Activated CD8-positive, alpha-beta T cell treated with anti-CD3 and anti-CD28 coated beads for 36 hours (primary cell): ENCODE measurements around the gene RACK1. TPM values are rescaled to one million over a fixed set of nuclear protein-coding genes. Genes with fewer than 3 reads are reported as not detected.
A peak's percentile ranks its signal among the peaks of the same experiment; 100 is the strongest.

Experiments used
- ATAC-seq: fragments of 200-7000 bp; cut with Tn5 transposase; one replicate; pipeline ENCODE4 v1.10.0; 2021; ENCODE audit warnings: mild to moderate bottlenecking, moderate library complexity
- CTCF ChIA-PET: fragments of 350-600 bp; sonication (Branson Sonifier 250); formaldehyde crosslinking; loops from one replicate; lab custom pipeline; 2021; ENCODE audit warnings: antibody characterized with exemption; lab: Charles Lee
- POLR2A ChIA-PET: fragments of 350-600 bp; sonication (Branson Sonifier 250); formaldehyde crosslinking; loops from one replicate; lab custom pipeline; 2021; ENCODE audit warnings: antibody characterized with exemption; lab: Charles Lee
- DNase-seq: peaks from one replicate; pipeline ENCODE4 v3.0.0-alpha.2; 2020
- H3K27ac Mint-ChIP-seq: one replicate; pipeline ENCODE4 v1.8.0; 2021; ENCODE audit warnings: mild to moderate bottlenecking, mixed read lengths
- H3K27me3 Mint-ChIP-seq: one replicate; pipeline ENCODE4 v1.8.0; 2021; ENCODE audit warnings: mixed read lengths
- H3K36me3 Mint-ChIP-seq: one replicate; pipeline ENCODE4 v1.8.0; 2021; ENCODE audit warnings: low read depth, mixed read lengths
- H3K4me1 Mint-ChIP-seq: one replicate; pipeline ENCODE4 v1.8.0; 2021; ENCODE audit warnings: low read depth, mixed read lengths
- H3K4me3 Mint-ChIP-seq: one replicate; pipeline ENCODE4 v1.8.0; 2021; ENCODE audit warnings: mild to moderate bottlenecking, moderate library complexity, mixed read lengths
- H3K9me3 Mint-ChIP-seq: one replicate; pipeline ENCODE4 v1.8.0; 2021; ENCODE audit warnings: mixed read lengths
- intact Hi-C: fragments of 100-400 bp; cut with micrococcal nuclease; formaldehyde crosslinking; loops from one replicate; pipeline ENCODE4 v1.10.0; 2022
- total RNA-seq, 2 experiments: library from RNA; stranded (reverse); gene quantifications; one replicate each; pipeline ENCODE4 v1.2.3, GENCODE V29; 2021
- TF ChIP-seq, protein P1 (sequence below): fragments of 200-600 bp; IDR thresholded peaks from one replicate; pipeline ENCODE4 v1.8.0; 2022; ENCODE audit warnings: antibody characterized with exemption, mild to moderate bottlenecking

RACK1 gene
- total RNA-seq, 2 experiments from 2014 or later, result 2,759 to 2,801 TPM

DNA sequence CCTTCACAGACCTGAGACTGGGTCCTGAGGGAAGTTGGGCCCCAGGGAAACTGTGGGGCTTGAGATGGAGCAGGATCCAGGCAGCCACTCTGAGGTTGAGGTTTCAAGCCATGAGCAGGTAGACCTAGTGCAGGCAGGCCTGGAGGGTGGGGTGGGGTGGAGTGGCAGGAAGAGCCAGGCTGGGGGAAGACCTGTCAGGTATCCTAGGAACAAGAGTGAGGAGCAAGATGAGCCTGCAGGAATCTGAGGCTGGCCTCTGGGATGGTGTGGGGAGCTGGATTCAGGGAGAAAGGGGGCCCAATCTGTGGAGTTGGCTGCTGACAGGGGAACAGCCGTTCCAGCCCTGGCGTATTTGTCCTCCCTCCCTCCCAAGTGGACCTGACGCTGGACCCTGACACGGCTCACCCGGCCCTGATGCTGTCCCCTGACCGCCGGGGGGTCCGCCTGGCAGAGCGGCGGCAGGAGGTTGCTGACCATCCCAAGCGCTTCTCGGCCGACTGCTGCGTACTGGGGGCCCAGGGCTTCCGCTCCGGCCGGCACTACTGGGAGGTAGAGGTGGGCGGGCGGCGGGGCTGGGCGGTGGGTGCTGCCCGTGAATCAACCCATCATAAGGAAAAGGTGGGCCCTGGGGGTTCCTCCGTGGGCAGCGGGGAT lies 9.8 kb downstream of the RACK1 start:
- Mint-ChIP-seq H3K27me3 (no peaks in the 10 kb centered on the region), H3K27ac (peak overlapping the region; percentile 31), H3K36me3 (peaks cover 62% of the 10 kb centered on the region), H3K4me1 (peaks cover 33% of the 10 kb centered on the region), H3K4me3 (no peak overlapping the region), H3K9me3 (no peaks in the 10 kb centered on the region)
- ATAC-seq (no peak), DNase-seq (no peak)
- intact Hi-C loops, result no loop called here
- TF ChIP-seq, protein P1, sequence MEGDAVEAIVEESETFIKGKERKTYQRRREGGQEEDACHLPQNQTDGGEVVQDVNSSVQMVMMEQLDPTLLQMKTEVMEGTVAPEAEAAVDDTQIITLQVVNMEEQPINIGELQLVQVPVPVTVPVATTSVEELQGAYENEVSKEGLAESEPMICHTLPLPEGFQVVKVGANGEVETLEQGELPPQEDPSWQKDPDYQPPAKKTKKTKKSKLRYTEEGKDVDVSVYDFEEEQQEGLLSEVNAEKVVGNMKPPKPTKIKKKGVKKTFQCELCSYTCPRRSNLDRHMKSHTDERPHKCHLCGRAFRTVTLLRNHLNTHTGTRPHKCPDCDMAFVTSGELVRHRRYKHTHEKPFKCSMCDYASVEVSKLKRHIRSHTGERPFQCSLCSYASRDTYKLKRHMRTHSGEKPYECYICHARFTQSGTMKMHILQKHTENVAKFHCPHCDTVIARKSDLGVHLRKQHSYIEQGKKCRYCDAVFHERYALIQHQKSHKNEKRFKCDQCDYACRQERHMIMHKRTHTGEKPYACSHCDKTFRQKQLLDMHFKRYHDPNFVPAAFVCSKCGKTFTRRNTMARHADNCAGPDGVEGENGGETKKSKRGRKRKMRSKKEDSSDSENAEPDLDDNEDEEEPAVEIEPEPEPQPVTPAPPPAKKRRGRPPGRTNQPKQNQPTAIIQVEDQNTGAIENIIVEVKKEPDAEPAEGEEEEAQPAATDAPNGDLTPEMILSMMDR, result no peak
- CTCF ChIA-PET, result no interaction called here
- POLR2A ChIA-PET, result interaction anchor here (0.8 to 35.9 kb wide), 5 partner anchors 1 to 43 kb away, joined by 3 to 746 read pairs (median 14); partner anchors contain the start of genes RACK1, TRIM41 and TRIM52

DNA sequence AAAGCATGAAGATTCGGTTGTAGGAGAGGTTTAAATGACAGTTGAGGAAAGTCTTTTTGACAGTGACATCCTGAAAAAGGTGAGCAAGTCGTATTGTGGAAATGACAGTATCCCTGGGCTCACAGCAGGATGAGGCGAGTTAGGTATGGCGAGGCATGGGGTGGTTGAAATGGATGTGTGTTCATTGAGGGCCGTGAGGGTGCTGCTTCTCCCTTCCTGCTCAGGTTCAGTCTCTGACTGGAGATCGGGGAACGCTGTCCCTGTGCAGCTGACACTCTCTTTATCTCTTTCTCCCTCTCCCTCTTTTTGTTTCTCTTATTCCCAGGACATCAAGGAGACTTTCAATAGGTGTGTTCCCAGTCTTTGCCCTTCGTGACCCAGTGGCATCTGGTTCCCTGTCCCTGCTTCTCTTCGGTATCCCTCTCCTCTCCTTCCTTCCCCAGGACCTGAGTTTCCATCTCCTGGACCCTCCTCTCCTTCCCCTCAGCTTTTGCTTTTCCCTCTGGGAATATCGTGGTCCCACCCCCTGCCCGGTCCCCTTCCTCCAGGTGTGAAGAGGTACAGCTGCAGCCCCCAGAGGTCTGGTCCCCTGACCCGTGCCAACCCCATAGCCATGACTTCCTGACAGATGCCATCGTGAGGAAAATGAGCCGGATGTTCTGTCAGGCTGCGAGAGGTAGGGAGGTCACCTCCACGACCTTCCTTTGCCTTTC lies 10.5 kb downstream of the RACK1 start:
- Mint-ChIP-seq H3K36me3 (peaks cover 55% of the 10 kb centered on the region), H3K9me3 (no peaks in the 10 kb centered on the region), H3K27ac (peak overlapping the region; percentile 31), H3K4me1 (peaks cover 28% of the 10 kb centered on the region), H3K27me3 (no peaks in the 10 kb centered on the region), H3K4me3 (no peak overlapping the region)
- DNase-seq (no peak), ATAC-seq (no peak)
- ChIA-PET POLR2A (interaction anchor here (2.6 to 35.9 kb wide), 3 partner anchors 0 to 25 kb away, joined by 14 to 746 read pairs (median 746); partner anchors contain the start of genes RACK1, TRIM41 and TRIM52), CTCF (no interaction called here)
- intact Hi-C loops, result no loop called here
- TF ChIP-seq, protein P1, result no peak

DNA sequence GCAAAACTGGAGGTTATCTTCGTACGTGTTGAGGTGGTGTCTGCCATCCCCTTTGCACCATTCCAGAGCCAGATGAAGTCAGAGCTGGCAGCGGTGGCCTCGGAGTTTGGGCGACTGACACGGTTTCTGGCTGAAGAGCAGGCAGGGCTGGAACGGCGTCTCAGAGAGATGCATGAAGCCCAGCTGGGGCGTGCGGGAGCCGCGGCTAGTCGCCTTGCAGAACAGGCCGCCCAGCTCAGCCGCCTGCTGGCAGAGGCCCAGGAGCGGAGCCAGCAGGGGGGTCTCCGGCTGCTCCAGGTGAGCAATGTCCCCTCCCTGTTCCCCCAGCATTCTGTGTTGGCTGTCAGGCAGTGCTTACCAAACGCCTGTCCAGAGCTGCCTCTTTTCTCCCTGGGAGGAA lies 11.1 kb downstream of the RACK1 start:
- CTCF ChIA-PET, result no interaction called here
- TF ChIP-seq, protein P1, result no peak
- intact Hi-C loops, result no loop called here

DNA sequence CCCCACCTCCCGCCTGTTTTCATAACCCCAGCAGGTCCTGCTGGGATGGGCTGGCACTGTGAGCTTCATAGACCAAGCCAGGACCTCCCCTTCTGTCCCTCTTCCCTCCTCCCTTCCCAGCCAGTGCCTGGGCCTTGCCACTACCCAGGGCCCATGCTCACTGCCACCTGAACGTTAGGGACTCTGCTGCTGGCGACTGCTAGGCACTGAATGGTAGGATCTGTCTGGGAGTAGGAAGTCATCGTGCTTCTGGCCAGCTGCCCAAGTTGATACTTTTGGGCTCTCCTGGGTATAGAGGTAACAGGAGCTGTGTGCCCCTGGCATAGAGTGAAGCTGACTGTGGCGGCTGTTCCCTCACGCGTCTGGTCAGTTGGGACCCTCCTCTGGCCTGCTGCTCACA lies 12.3 kb downstream of the RACK1 start:
- intact Hi-C loops, result no loop called here
- H3K36me3 Mint-ChIP-seq, result peaks cover 39% of the 10 kb centered on the region
- DNase-seq (no peak), ATAC-seq (no peak)
- ChIA-PET POLR2A (interaction anchor here (23.2 to 35.9 kb wide), 2 partner anchors 2 to 18 kb away, joined by 746 read pairs; partner anchors contain the start of genes RACK1, TRIM41 and TRIM52), CTCF (no interaction called here)
- TF ChIP-seq, protein P1, result no peak
- peaks cover 16% of the 10 kb centered on the region for H3K4me1 Mint-ChIP-seq
- H3K27me3 Mint-ChIP-seq, result no peaks in the 10 kb centered on the region
- H3K27ac Mint-ChIP-seq, result peak overlapping the region; percentile 57
- no peaks in the 10 kb centered on the region for H3K9me3 Mint-ChIP-seq
- no peak overlapping the region for H3K4me3 Mint-ChIP-seq

More for the DNA sequence above, 11.1 kb downstream of the RACK1 start:
- DNase-seq (no peak), ATAC-seq (no peak)
- no peaks in the 10 kb centered on the region for H3K9me3 Mint-ChIP-seq
- H3K4me3 Mint-ChIP-seq, result no peak overlapping the region
- POLR2A ChIA-PET, result interaction anchor here (23.2 to 35.9 kb wide), 2 partner anchors 0 to 16 kb away, joined by 746 read pairs; partner anchors contain the start of genes RACK1, TRIM41 and TRIM52
- H3K27me3 Mint-ChIP-seq, result no peaks in the 10 kb centered on the region
- H3K4me1 Mint-ChIP-seq, result peaks cover 22% of the 10 kb centered on the region
- no peak overlapping the region for H3K27ac Mint-ChIP-seq
- H3K36me3 Mint-ChIP-seq, result peaks cover 49% of the 10 kb centered on the region

DNA sequence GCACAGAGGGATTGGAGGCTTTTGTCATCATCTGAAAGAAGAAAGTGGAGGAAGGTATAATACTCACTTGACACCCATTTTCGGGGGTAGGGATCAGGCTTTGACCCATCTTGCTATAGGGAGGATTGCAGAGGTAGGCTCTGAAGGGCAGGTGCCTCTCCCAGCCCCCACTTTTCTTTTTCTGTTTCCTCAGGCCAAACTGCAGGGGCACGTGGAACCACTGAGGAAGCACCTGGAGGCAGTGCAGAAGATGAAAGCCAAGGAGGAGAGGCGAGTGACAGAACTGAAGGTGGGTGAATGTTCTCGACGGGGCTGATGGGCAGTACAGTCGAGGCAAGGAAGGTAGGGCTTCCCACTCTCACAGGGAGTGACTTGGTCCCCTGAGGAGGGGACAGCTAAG lies 13.2 kb downstream of the RACK1 start:
- POLR2A ChIA-PET, result interaction anchor here (23.2 kb wide), 1 partner anchor 18 kb away, joined by 746 read pairs; the partner anchor contains the start of genes RACK1 and TRIM52
- TF ChIP-seq, protein P1, result no peak
- H3K4me1 Mint-ChIP-seq, result peaks cover 21% of the 10 kb centered on the region
- ATAC-seq (no peak), DNase-seq (no peak)
- H3K4me3 Mint-ChIP-seq, result no peak overlapping the region
- no peaks in the 10 kb centered on the region for H3K9me3 Mint-ChIP-seq
- CTCF ChIA-PET, result no interaction called here
- H3K27me3 Mint-ChIP-seq, result no peaks in the 10 kb centered on the region
- intact Hi-C loops, result no loop called here
- H3K27ac Mint-ChIP-seq, result peak overlapping the region; percentile 61
- peaks cover 33% of the 10 kb centered on the region for H3K36me3 Mint-ChIP-seq
